Keratinocyte (primary cell): ENCODE measurements around the gene CAMKMT.

Experiments
- EZH2 ChIP-seq: IDR thresholded peaks from one replicate; pipeline ENCODE4 v1.6.1; 2012; ENCODE audit warnings: inconsistent platforms, mild to moderate bottlenecking, low read length, moderate library complexity
- TF ChIP-seq, protein P1 (sequence below), 3 experiments: IDR thresholded peaks in 1 of 3; conservative IDR thresholded peaks in 1 of 3; optimal IDR thresholded peaks in 1 of 3; 2 replicates in 2 of 3; 3 replicates in 1 of 3; pipeline versions ENCODE3 to v1.5.1; 2011; ENCODE audit warnings: low read length in 3 of 3, mild to moderate bottlenecking in 3 of 3, moderate library complexity in 2 of 3, control low read depth in 1 of 3, inconsistent platforms in 1 of 3; ENCODE audit not compliant: insufficient read depth in 2 of 3; ENCODE audit errors: extremely low read depth in 1 of 3

DNA sequence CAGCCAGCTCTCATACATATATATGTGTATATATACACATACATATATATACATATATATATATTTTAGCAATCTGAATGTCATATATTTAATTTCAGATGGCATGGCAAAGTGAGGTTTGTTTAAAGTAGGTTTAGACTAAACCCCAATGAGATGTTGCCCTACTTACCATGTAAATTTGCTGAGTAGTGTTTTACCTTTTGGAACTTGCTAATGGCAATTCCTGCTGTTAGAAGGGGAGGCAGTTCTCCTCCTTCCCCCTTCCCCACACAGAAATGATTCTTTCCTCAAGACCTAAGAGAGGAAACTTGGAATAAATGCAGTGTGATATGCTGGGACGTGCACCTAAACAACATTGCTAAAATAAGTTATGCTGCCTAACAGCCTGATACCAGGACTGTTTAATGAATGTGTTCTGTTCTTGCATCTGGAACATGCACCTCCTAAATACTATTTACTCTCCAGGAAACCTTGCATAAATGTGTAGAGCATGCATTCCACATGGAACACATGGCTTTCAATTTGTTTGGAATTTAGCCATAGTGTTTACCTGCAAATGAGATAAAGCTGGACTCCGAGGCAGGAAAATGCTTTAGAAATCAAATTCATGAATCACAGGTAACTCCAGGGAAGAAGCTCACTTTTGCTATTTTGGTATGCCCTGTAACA lies 326.8 kb downstream of the CAMKMT start:
- TF ChIP-seq, protein P1, sequence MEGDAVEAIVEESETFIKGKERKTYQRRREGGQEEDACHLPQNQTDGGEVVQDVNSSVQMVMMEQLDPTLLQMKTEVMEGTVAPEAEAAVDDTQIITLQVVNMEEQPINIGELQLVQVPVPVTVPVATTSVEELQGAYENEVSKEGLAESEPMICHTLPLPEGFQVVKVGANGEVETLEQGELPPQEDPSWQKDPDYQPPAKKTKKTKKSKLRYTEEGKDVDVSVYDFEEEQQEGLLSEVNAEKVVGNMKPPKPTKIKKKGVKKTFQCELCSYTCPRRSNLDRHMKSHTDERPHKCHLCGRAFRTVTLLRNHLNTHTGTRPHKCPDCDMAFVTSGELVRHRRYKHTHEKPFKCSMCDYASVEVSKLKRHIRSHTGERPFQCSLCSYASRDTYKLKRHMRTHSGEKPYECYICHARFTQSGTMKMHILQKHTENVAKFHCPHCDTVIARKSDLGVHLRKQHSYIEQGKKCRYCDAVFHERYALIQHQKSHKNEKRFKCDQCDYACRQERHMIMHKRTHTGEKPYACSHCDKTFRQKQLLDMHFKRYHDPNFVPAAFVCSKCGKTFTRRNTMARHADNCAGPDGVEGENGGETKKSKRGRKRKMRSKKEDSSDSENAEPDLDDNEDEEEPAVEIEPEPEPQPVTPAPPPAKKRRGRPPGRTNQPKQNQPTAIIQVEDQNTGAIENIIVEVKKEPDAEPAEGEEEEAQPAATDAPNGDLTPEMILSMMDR (optimal IDR thresholded peaks at IDR 0.05 in 1 of 3, IDR thresholded peaks at IDR 0.05 in 1 of 3, conservative IDR thresholded peaks at IDR 0.05 in 1 of 3; ENCODE audit: extremely low read depth in 1 of 3, insufficient read depth in 2 of 3, low read length in 3 of 3): no peak
- TF ChIP-seq EZH2: no peak
